ENCODE measurements around the gene MRO.

MRO gene

GRCh38 chr18:50776383-50776782 is 43.4 kb downstream of the MRO start:
- H3K4me3 ChIP-seq (ENCODE audit: low read length), result no peak overlapping the region
- H3K79me2 ChIP-seq (ENCODE audit: control insufficient read depth, low read length), result no peaks in the 10 kb centered on the region
- H3K4me2 ChIP-seq (ENCODE audit: low read length), result no peak overlapping the region
- H4K20me1 ChIP-seq (ENCODE audit: control insufficient read depth, insufficient read depth, low read depth, low read length), result no peaks in the 10 kb centered on the region
- TF ChIP-seq CTCF (IDR thresholded peaks at IDR 0.05; ENCODE audit: low read depth, low read length, poor library complexity, severe bottlenecking) (no peak), EZH2phosphoT487 (IDR thresholded peaks at IDR 0.05; ENCODE audit: borderline replicate concordance, low read length) (no peak)
- 0 out of 2 replicates have a peak, but pooled peaks cover 5% of the 10 kb centered on the region for H3K27me3 ChIP-seq (ENCODE audit: control insufficient read depth, low read length)
- H3K9me3 ChIP-seq (ENCODE audit: control insufficient read depth, insufficient read depth, low read length), result no peaks in the 10 kb centered on the region
- H3K4me1 ChIP-seq (ENCODE audit: control insufficient read depth, low read length), result no peaks in the 10 kb centered on the region
- H3K36me3 ChIP-seq (ENCODE audit: control insufficient read depth, low read length), result no peaks in the 10 kb centered on the region
- no peak overlapping the region for H3K27ac ChIP-seq (ENCODE audit: low read depth, low read length)
- H3K9me2 ChIP-seq (replicated peaks; ENCODE audit: control insufficient read depth, low read length), result no peaks in the 10 kb centered on the region
- H3F3A ChIP-seq (ENCODE audit: control insufficient read depth, insufficient read depth), result no peaks in the 10 kb centered on the region

GRCh38 chr18:50775726-50776125 is 44.1 kb downstream of the MRO start:
- H3K79me2 ChIP-seq (ENCODE audit: control insufficient read depth, low read length), result no peaks in the 10 kb centered on the region
- no peaks in the 10 kb centered on the region for H3K9me3 ChIP-seq (ENCODE audit: control insufficient read depth, insufficient read depth, low read length)
- no peaks in the 10 kb centered on the region for H3K9me2 ChIP-seq (replicated peaks; ENCODE audit: control insufficient read depth, low read length)
- no peak overlapping the region for H3K4me2 ChIP-seq (ENCODE audit: low read length)
- H4K20me1 ChIP-seq (ENCODE audit: control insufficient read depth, insufficient read depth, low read depth, low read length), result no peaks in the 10 kb centered on the region
- H3K4me3 ChIP-seq (ENCODE audit: low read length), result no peak overlapping the region
- H3K27ac ChIP-seq (ENCODE audit: low read depth, low read length), result no peak overlapping the region
- TF ChIP-seq CTCF (IDR thresholded peaks at IDR 0.05; ENCODE audit: low read depth, low read length, poor library complexity, severe bottlenecking) (no peak), EZH2phosphoT487 (IDR thresholded peaks at IDR 0.05; ENCODE audit: borderline replicate concordance, low read length) (no peak)
- H3F3A ChIP-seq (ENCODE audit: control insufficient read depth, insufficient read depth), result no peaks in the 10 kb centered on the region
- no peaks in the 10 kb centered on the region for H3K36me3 ChIP-seq (ENCODE audit: control insufficient read depth, low read length)
- 0 out of 2 replicates have a peak, but pooled peaks cover 5% of the 10 kb centered on the region for H3K27me3 ChIP-seq (ENCODE audit: control insufficient read depth, low read length)
- no peaks in the 10 kb centered on the region for H3K4me1 ChIP-seq (ENCODE audit: control insufficient read depth, low read length)

GRCh38 chr18:50775207-50775606 is 44.6 kb downstream of the MRO start:
- Histone ChIP-seq H3K27me3 (ENCODE audit: control insufficient read depth, low read length) (0 out of 2 replicates have a peak, but pooled peaks cover 5% of the 10 kb centered on the region), H3K36me3 (ENCODE audit: control insufficient read depth, low read length) (no peaks in the 10 kb centered on the region), H3K4me2 (ENCODE audit: low read length) (no peak overlapping the region), H4K20me1 (ENCODE audit: control insufficient read depth, insufficient read depth, low read depth, low read length) (no peaks in the 10 kb centered on the region), H3K27ac (ENCODE audit: low read depth, low read length) (no peak overlapping the region), H3K4me3 (ENCODE audit: low read length) (no peak overlapping the region), H3K4me1 (ENCODE audit: control insufficient read depth, low read length) (no peaks in the 10 kb centered on the region), H3K9me2 (replicated peaks; ENCODE audit: control insufficient read depth, low read length) (no peaks in the 10 kb centered on the region), H3K79me2 (ENCODE audit: control insufficient read depth, low read length) (no peaks in the 10 kb centered on the region), H3F3A (ENCODE audit: control insufficient read depth, insufficient read depth) (no peaks in the 10 kb centered on the region), H3K9me3 (ENCODE audit: control insufficient read depth, insufficient read depth, low read length) (no peaks in the 10 kb centered on the region)
- TF ChIP-seq CTCF (IDR thresholded peaks at IDR 0.05; ENCODE audit: low read depth, low read length, poor library complexity, severe bottlenecking), result no peak
- no peak for TF ChIP-seq EZH2phosphoT487 (IDR thresholded peaks at IDR 0.05; ENCODE audit: borderline replicate concordance, low read length)
